ENCODE results near the gene TCEAL9.

TCEAL9 gene

GRCh38 chrX:103384672-103385071 lies 28.4 kb downstream of the TCEAL9 start:
- TF ChIP-seq SIN3A (IDR thresholded peaks at IDR 0.05; ENCODE audit: borderline replicate concordance, insufficient read depth, low read length) (no peak), TAF1 (IDR thresholded peaks at IDR 0.05; ENCODE audit: borderline replicate concordance, insufficient read depth, low read length) (no peak), POLR2AphosphoS5 (IDR thresholded peaks at IDR 0.05; ENCODE audit: low read depth, low read length) (no peak), REST (IDR thresholded peaks at IDR 0.05; ENCODE audit: insufficient read depth in 1 of 2, low read depth in 2 of 2, low read length in 2 of 2) (no peak)

- no peak for TF ChIP-seq SIN3A (IDR thresholded peaks at IDR 0.05; ENCODE audit: borderline replicate concordance, insufficient read depth, low read length)
- no peak for TF ChIP-seq POLR2AphosphoS5 (IDR thresholded peaks at IDR 0.05; ENCODE audit: low read depth, low read length)
Observed at GRCh38 chrX:103386332-103386731, 30.0 kb downstream of the TCEAL9 start.

GRCh38 chrX:103393487-103393886 lies 37.2 kb downstream of the TCEAL9 start:
- TF ChIP-seq FOXP2 (optimal IDR thresholded peaks at IDR 0.05; ENCODE audit: borderline replicate concordance, extremely low read depth, extremely low read length, insufficient read depth) (no peak), SIN3A (IDR thresholded peaks at IDR 0.05; ENCODE audit: borderline replicate concordance, insufficient read depth, low read length) (no peak), REST (IDR thresholded peaks at IDR 0.05; ENCODE audit: insufficient read depth in 1 of 2, low read depth in 2 of 2, low read length in 2 of 2) (no peak), POLR2AphosphoS5 (IDR thresholded peaks at IDR 0.05; ENCODE audit: low read depth, low read length) (no peak), TAF1 (IDR thresholded peaks at IDR 0.05; ENCODE audit: borderline replicate concordance, insufficient read depth, low read length) (no peak)

GRCh38 chrX:103396186-103396585 lies 39.9 kb downstream of the TCEAL9 start:
- no peak for TF ChIP-seq TAF1 (IDR thresholded peaks at IDR 0.05; ENCODE audit: borderline replicate concordance, insufficient read depth, low read length)
- no peak for TF ChIP-seq SIN3A (IDR thresholded peaks at IDR 0.05; ENCODE audit: borderline replicate concordance, insufficient read depth, low read length)
- no peak for TF ChIP-seq FOXP2 (optimal IDR thresholded peaks at IDR 0.05; ENCODE audit: borderline replicate concordance, extremely low read depth, extremely low read length, insufficient read depth)
- no peak for TF ChIP-seq POLR2AphosphoS5 (IDR thresholded peaks at IDR 0.05; ENCODE audit: low read depth, low read length)
- TF ChIP-seq REST (IDR thresholded peaks at IDR 0.05; ENCODE audit: insufficient read depth in 1 of 2, low read depth in 2 of 2, low read length in 2 of 2), result no peak

GRCh38 chrX:103396660-103397059 lies 40.4 kb downstream of the TCEAL9 start:
- TF ChIP-seq SIN3A (IDR thresholded peaks at IDR 0.05; ENCODE audit: borderline replicate concordance, insufficient read depth, low read length) (no peak), FOXP2 (optimal IDR thresholded peaks at IDR 0.05; ENCODE audit: borderline replicate concordance, extremely low read depth, extremely low read length, insufficient read depth) (no peak), TAF1 (IDR thresholded peaks at IDR 0.05; ENCODE audit: borderline replicate concordance, insufficient read depth, low read length) (no peak), POLR2AphosphoS5 (IDR thresholded peaks at IDR 0.05; ENCODE audit: low read depth, low read length) (no peak), REST (IDR thresholded peaks at IDR 0.05; ENCODE audit: insufficient read depth in 1 of 2, low read depth in 2 of 2, low read length in 2 of 2) (no peak)
